Measurements from ENCODE around the gene SLC11A1. TPM values are rescaled to one million over a fixed set of nuclear protein-coding genes. Genes with fewer than 3 reads are reported as not detected.

The SLC11A1 gene
- total and polyA plus RNA-seq, 8 donors: 0.51 to 16.2 (median 5.3) TPM

GRCh38 chr2:218430721-218431120, 48.6 kb downstream of the SLC11A1 start:
- H3K27me3 ChIP-seq: no peaks in the 10 kb centered on the region
- DNase-seq (peak in 1 of 6 donors; percentile 14), FAIRE-seq (no peak), ATAC-seq (no peak)
- intact Hi-C loops (cut with DNase I): no loop called here
- no peaks in the 10 kb centered on the region for H3K4me1 ChIP-seq
- no peak for TF ChIP-seq CTCF (IDR thresholded peaks at IDR 0.05)
- no peaks in the 10 kb centered on the region for H3K36me3 ChIP-seq
- H3K27ac ChIP-seq: no peak overlapping the region
- no peak overlapping the region for H3K4me3 ChIP-seq
- no peaks in the 10 kb centered on the region for H3K9me3 ChIP-seq
- WGBS, 2 donors: 90 to 92% methylated on average over 11 of the region's 11 CpGs

GRCh38 chr2:218431878-218432277, 49.8 kb downstream of the SLC11A1 start:
- ATAC-seq: no peak
- H3K4me1 ChIP-seq: no peaks in the 10 kb centered on the region
- 81 to 95% methylated on average over 6 to 10 of the region's 10 CpGs for WGBS, 2 donors
- TF ChIP-seq CTCF (IDR thresholded peaks at IDR 0.05): no peak
- no peak overlapping the region for H3K4me3 ChIP-seq
- H3K27me3 ChIP-seq: no peaks in the 10 kb centered on the region
- FAIRE-seq: no peak
- no peaks in the 10 kb centered on the region for H3K36me3 ChIP-seq
- no peaks in the 10 kb centered on the region for H3K9me3 ChIP-seq
- no peak overlapping the region for H3K27ac ChIP-seq
- intact Hi-C loops (cut with DNase I): no loop called here
- peak in 1 of 6 donors; percentile 35 for DNase-seq

GRCh38 chr2:218432676-218433365, 50.7 kb downstream of the SLC11A1 start:
- Histone ChIP-seq H3K27me3 (no peaks in the 10 kb centered on the region), H3K4me3 (no peak overlapping the region), H3K27ac (no peak overlapping the region), H3K9me3 (no peaks in the 10 kb centered on the region), H3K4me1 (no peaks in the 10 kb centered on the region), H3K36me3 (no peaks in the 10 kb centered on the region)
- 92 to 96% methylated on average over 8 of the region's 8 CpGs for WGBS, 2 donors
- ATAC-seq: no peak
- intact Hi-C loops (cut with DNase I): no loop called here
- no peak for TF ChIP-seq CTCF (IDR thresholded peaks at IDR 0.05)
- DNase-seq: peak in 1 of 6 donors; percentile 20
- FAIRE-seq: no peak

- ATAC-seq (no peak), FAIRE-seq (no peak), DNase-seq (no peak)
- H3K27ac ChIP-seq: no peak overlapping the region
- H3K4me1 ChIP-seq: no peaks in the 10 kb centered on the region
- 90 to 92% methylated on average over 9 of the region's 9 CpGs for WGBS, 2 donors
- no peak for TF ChIP-seq CTCF (IDR thresholded peaks at IDR 0.05)
- intact Hi-C loops (cut with DNase I): no loop called here
- H3K27me3 ChIP-seq: no peaks in the 10 kb centered on the region
- H3K9me3 ChIP-seq: no peaks in the 10 kb centered on the region
- no peaks in the 10 kb centered on the region for H3K36me3 ChIP-seq
- no peak overlapping the region for H3K4me3 ChIP-seq
These were observed 52.4 kb downstream of the SLC11A1 start for GRCh38 chr2:218434456-218434855.
